SK-N-SH treated with all-trans-retinoic acid at 6 μM for 48 hours (cell line): ENCODE results near the gene PTPRJ.

Source experiments
- ATAC-seq: fragments of 200-7000 bp; cut with Tn5 transposase; 3 replicates; pipeline ENCODE4 v1.9.1; 2020; ENCODE audit warnings: mild to moderate bottlenecking, moderate library complexity
- ARNTL ChIP-seq: fragments of 450-650 bp; formaldehyde crosslinking; IDR thresholded peaks from 2 replicates; pipeline ENCODE4 v1.5.0; 2020; ENCODE audit warnings: low read depth, mild to moderate bottlenecking, moderate library complexity, borderline replicate concordance
- BACH2 ChIP-seq: fragments of 250-450 bp; sonication (Bioruptor Pico); IDR thresholded peaks from 2 replicates; pipeline ENCODE4 v1.9.0; 2021; ENCODE audit warnings: mild to moderate bottlenecking, borderline replicate concordance
- CREB5 ChIP-seq: fragments of 250-450 bp; sonication (Bioruptor Pico); IDR thresholded peaks from 2 replicates; pipeline ENCODE4 v1.5.1; 2020; ENCODE audit warnings: low read depth, mild to moderate bottlenecking, moderate library complexity
- ESRRG ChIP-seq: fragments of 250-450 bp; sonication (Bioruptor Pico); IDR thresholded peaks from 2 replicates; pipeline ENCODE4 v1.6.1; 2021; ENCODE audit warnings: mild to moderate bottlenecking
- GLIS3 ChIP-seq: fragments of 250-450 bp; sonication (Bioruptor Pico); IDR thresholded peaks from 2 replicates; pipeline ENCODE4 v1.5.0; 2020; ENCODE audit warnings: mild to moderate bottlenecking, moderate library complexity
- ISL1 ChIP-seq: fragments of 250-450 bp; sonication (Bioruptor Pico); IDR thresholded peaks from 2 replicates; pipeline ENCODE4 v2.1.2; 2022; ENCODE audit warnings: mild to moderate bottlenecking, moderate library complexity
- OSR1 ChIP-seq: fragments of 250-450 bp; sonication (Bioruptor Pico); IDR thresholded peaks from 2 replicates; pipeline ENCODE4 v1.8.0; 2022; ENCODE audit warnings: moderate library complexity, mild to moderate bottlenecking, inconsistent platforms
- PATZ1 ChIP-seq: fragments of 250-450 bp; sonication (Bioruptor Pico); IDR thresholded peaks from 2 replicates; pipeline ENCODE4 v1.8.0; 2020; ENCODE audit warnings: mild to moderate bottlenecking, moderate library complexity, borderline replicate concordance
- POU6F1 ChIP-seq: fragments of 250-450 bp; sonication (Bioruptor Pico); IDR thresholded peaks from 2 replicates; pipeline ENCODE4 v1.8.0; 2021; ENCODE audit warnings: low read depth, mild to moderate bottlenecking, moderate library complexity, borderline replicate concordance
- PPARA ChIP-seq: fragments of 250-450 bp; sonication (Bioruptor Pico); IDR thresholded peaks from 2 replicates; pipeline ENCODE4 v1.5.0; 2020; ENCODE audit warnings: mild to moderate bottlenecking, borderline replicate concordance
- RARB ChIP-seq: fragments of 250-450 bp; sonication (Bioruptor Pico); IDR thresholded peaks from 2 replicates; pipeline ENCODE4 v1.8.0; 2021; ENCODE audit warnings: mild to moderate bottlenecking, moderate library complexity
- SNAI2 ChIP-seq: fragments of 250-450 bp; sonication (Bioruptor Pico); IDR thresholded peaks from 2 replicates; pipeline ENCODE4 v1.5.0; 2020; ENCODE audit warnings: mild to moderate bottlenecking, moderate library complexity
- TCF4 ChIP-seq: fragments of 250-450 bp; sonication (Bioruptor Pico); IDR thresholded peaks from 2 replicates; pipeline ENCODE4 v1.8.0; 2021; ENCODE audit warnings: mild to moderate bottlenecking, moderate library complexity, borderline replicate concordance
- TOX ChIP-seq: fragments of 250-450 bp; sonication (Bioruptor Pico); IDR thresholded peaks from 2 replicates; pipeline ENCODE4 v1.8.0; 2021; ENCODE audit warnings: mild to moderate bottlenecking, moderate library complexity, borderline replicate concordance
- TSHZ2 ChIP-seq: fragments of 250-450 bp; sonication (Bioruptor Pico); IDR thresholded peaks from 2 replicates; pipeline ENCODE4 v1.5.0; 2020; ENCODE audit warnings: mild to moderate bottlenecking, moderate library complexity
- ZC3H10 ChIP-seq: fragments of 250-450 bp; sonication (Bioruptor Pico); IDR thresholded peaks from 2 replicates; pipeline ENCODE4 v1.5.1; 2021; ENCODE audit warnings: mild to moderate bottlenecking, moderate library complexity
- ZFP3 ChIP-seq: fragments of 250-450 bp; sonication (Bioruptor Pico); IDR thresholded peaks from 2 replicates; pipeline ENCODE4 v1.5.0; 2020; ENCODE audit warnings: mild to moderate bottlenecking, moderate library complexity
- ZFP30 ChIP-seq: fragments of 450-650 bp; formaldehyde crosslinking; IDR thresholded peaks from 2 replicates; pipeline ENCODE4 v1.5.0; 2022; ENCODE audit warnings: mild to moderate bottlenecking, moderate library complexity
- ZNF565 ChIP-seq: fragments of 450-650 bp; formaldehyde crosslinking; conservative IDR thresholded peaks from 2 replicates; pipeline ENCODE4 v1.5.0; 2020; ENCODE audit warnings: low read depth, mild to moderate bottlenecking, moderate library complexity
- ZNF70 ChIP-seq: fragments of 450-650 bp; formaldehyde crosslinking; IDR thresholded peaks from 2 replicates; pipeline ENCODE4 v1.5.0; 2020; ENCODE audit warnings: mild to moderate bottlenecking, moderate library complexity
- ZNF8 ChIP-seq: fragments of 450-650 bp; formaldehyde crosslinking; IDR thresholded peaks from 2 replicates; pipeline ENCODE4 v1.5.0; 2020; ENCODE audit warnings: mild to moderate bottlenecking, moderate library complexity

PTPRJ gene

GRCh38 chr11:48000432-48000831, 20.1 kb downstream of the PTPRJ start:
- TF ChIP-seq PPARA: no peak
- no peak for TF ChIP-seq SNAI2 (CRISPR knock-in tag)
- no peak for TF ChIP-seq ZFP3 (CRISPR knock-in tag)
- TF ChIP-seq ESRRG (CRISPR knock-in tag): no peak
- no peak for TF ChIP-seq ZNF565 (CRISPR knock-in tag)
- no peak for TF ChIP-seq TSHZ2
- TF ChIP-seq TOX (CRISPR knock-in tag): no peak
- no peak for TF ChIP-seq TCF4 (CRISPR knock-in tag)
- TF ChIP-seq RARB: no peak
- TF ChIP-seq ISL1 (CRISPR knock-in tag): no peak
- no peak for TF ChIP-seq GLIS3 (CRISPR knock-in tag)
- TF ChIP-seq PATZ1 (CRISPR knock-in tag): no peak
- TF ChIP-seq OSR1 (CRISPR knock-in tag): no peak
- TF ChIP-seq, all 23 proteins: peak for 0
- no peak for ATAC-seq

GRCh38 chr11:48001438-48002021, 21.2 kb downstream of the PTPRJ start:
- ATAC-seq: peak; percentile 66
- TF ChIP-seq BACH2 (CRISPR knock-in tag) (no peak), ZFP30 (no peak), ZNF70 (CRISPR knock-in tag) (no peak), ZNF565 (CRISPR knock-in tag) (no peak), CREB5 (CRISPR knock-in tag) (no peak), ESRRG (CRISPR knock-in tag) (no peak), ZC3H10 (no peak), ZFP3 (CRISPR knock-in tag) (no peak), TOX (CRISPR knock-in tag) (no peak)

- TF ChIP-seq ZFP30 (no peak), ZFP3 (CRISPR knock-in tag) (no peak), TSHZ2 (no peak), ARNTL (CRISPR knock-in tag) (no peak), PPARA (no peak), RARB (no peak), CREB5 (CRISPR knock-in tag) (no peak), ZNF8 (no peak), BACH2 (CRISPR knock-in tag) (no peak), ZNF565 (CRISPR knock-in tag) (no peak), OSR1 (CRISPR knock-in tag) (no peak), ISL1 (CRISPR knock-in tag) (no peak), POU6F1 (CRISPR knock-in tag) (no peak), SNAI2 (CRISPR knock-in tag) (no peak)
- ATAC-seq: no peak
These were observed 22.2 kb downstream of the PTPRJ start for GRCh38 chr11:48002561-48002960.
